T-helper 1 cell (primary cell): ENCODE measurements around the gene UCP2.
A peak's percentile ranks its signal among the peaks of the same experiment; 100 is the strongest.
"Not testable (repeated sequence)": the region's sequence is repeated elsewhere in the genome, so short reads cannot be mapped to it uniquely, and the experiment has no call there.

Source experiments
- DNase-seq, 5 donors: peaks; one replicate each; pipeline ENCODE4 v3.0.0-alpha.2; 2012 to 2020

The UCP2 gene

DNA sequence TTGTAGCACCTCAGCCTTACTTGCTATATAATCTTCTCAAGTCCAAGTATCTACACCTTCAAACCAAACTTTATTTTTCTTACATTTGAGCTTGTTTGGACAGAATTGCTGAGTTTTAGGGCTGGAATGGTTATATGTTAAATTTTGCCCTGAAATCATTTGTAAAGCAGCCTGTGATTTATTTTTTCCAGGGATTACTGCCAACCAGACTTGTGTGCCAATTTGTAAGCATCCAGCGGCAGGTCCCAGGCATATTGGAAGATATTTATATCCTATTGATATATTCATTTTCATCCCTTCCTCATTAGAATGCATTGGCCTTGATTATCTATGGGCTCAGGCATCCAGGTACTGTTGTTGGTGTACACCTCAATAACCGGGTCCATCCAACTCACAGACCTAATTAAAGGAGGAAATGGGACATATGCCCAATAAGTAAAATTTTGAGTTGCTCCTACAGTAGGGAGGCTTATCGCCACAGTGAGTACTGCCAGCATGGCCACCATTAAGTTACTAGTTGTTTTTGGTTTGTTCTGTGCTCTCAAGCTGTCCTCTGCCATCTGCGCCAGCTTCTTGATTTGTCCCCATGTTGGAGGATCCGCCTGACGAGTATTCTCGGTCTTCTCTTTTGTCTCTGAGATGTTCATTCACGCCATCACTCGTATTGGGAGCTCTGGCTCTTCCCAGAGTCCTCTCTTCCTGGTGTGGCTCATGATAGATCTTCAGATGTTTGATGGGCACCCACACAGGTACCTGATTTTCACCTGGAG lies 41.7 kb downstream of the UCP2 start:
- DNase-seq: no peak

DNA sequence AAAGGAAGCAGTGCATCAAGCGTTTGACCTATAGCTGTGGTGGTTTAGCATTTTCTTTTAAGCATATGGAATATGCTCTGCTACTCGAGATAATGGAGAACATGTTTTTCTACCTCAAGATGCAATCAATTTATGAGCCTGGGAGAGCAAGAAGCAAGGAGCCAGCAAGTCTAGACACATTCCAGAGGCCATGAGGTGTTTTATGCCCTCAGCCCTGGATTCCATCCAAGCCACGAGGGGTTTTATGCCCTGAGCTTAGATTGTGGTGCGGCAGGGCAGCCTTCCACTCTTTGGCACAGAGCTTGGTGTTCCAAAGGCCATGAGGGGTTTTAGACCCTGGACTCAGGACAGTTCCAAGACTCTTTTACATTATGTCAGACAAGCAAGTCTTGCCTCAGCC lies 43.5 kb downstream of the UCP2 start:
- DNase-seq: no peak

- not testable (repeated sequence) for DNase-seq
These were observed 46.6 kb downstream of the UCP2 start for GRCh38 chr11:73936047-73936446.

- DNase-seq: no peak
These were observed 49.9 kb downstream of the UCP2 start for GRCh38 chr11:73932781-73933180.

DNA sequence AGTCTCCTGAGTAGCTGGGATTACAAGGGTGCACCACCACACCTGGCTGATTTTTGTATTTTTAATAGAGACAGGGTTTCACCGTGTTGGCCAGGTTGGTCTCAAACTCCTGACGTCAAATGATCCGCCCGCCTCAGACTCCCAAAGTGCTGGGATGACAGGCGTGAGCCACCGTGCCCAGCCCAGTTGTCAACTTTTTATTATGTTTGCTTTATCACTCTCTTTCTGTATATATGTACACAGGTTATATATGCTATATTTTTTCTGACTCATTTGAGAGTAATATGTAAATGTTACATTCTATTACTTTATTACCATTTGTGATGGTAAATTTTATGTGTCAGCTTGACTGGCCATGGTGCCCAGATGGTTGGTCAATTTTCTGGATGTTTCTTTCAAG lies 50.7 kb downstream of the UCP2 start:
- no peak for DNase-seq

GRCh38 chr11:73931039-73931645 lies 51.5 kb downstream of the UCP2 start:
- DNase-seq: peak in 1 of 5 donors; percentile 41

DNA sequence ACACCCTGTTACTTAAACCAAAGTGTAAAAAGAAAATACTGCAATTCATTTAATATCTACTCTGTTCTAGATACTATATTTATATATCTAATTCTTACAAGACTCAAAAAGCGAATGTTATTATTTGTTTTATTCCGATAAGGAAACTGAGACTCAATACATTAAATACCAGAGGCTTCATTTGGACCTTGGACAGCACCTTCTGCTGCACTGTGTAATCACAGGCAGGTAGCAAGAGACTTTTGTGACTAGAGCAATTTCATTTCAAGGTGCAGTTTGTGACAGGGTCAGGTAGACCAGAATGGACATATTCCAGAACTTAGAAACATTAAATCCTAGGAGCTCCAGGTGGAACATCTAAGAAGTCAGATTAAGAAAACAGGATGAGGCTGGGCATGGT lies 53.3 kb downstream of the UCP2 start:
- DNase-seq: no peak
